GM19397 (cell line): Measurements from ENCODE around the gene CNIH3.
"Not testable (repeated sequence)": the region's sequence is repeated elsewhere in the genome, so short reads cannot be mapped to it uniquely, and the experiment has no call there.

Experiments used
- ATAC-seq: cut with Tn5 transposase; IDR thresholded peaks from one replicate; pipeline ENCODE4 v1.9.1; 2021; ENCODE audit warnings: mild to moderate bottlenecking, moderate library complexity; ENCODE audit not compliant: unreplicated experiment

CNIH3 gene

DNA sequence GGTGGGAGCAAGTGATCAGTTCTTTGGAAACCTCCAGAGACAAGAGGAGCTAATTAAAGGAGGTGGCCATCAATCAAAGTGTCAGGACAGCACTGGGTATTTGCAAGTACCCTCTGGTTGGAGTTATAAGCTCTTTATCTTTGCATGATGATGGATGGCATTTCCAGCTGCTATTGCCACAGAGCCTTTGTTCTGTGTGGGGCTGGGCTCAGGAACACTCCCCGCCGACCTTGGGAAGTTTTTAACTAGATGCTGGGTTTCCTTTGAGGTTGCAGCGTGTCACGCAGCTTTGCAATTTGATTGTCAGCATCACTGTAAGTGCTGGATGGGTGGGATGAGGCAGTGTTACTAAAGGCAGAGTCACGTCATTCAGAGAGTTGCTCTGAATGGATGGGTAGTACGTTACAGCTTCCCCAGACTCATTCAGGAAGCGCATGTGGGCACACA lies 68.9 kb downstream of the CNIH3 start:
- ATAC-seq = no peak

DNA sequence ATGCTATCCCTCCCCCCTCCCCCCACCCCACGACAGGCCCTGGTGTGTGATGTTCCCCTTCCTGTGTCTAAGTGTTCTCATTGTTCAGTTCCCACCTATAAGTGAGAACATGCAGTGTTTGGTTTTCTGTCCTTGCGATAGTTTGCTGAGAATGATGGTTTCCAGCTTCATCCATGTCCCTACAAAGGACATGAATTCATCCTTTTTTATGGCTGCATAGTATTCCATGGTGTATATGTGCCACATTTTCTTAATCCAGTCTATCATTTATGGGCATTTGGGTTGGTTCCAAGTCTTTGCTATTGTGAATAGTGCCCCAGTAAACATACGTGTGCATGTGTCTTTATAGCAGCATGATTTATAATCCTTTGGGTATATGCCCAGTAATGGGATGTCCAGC lies 70.0 kb downstream of the CNIH3 start:
- ATAC-seq = not testable (repeated sequence)

DNA sequence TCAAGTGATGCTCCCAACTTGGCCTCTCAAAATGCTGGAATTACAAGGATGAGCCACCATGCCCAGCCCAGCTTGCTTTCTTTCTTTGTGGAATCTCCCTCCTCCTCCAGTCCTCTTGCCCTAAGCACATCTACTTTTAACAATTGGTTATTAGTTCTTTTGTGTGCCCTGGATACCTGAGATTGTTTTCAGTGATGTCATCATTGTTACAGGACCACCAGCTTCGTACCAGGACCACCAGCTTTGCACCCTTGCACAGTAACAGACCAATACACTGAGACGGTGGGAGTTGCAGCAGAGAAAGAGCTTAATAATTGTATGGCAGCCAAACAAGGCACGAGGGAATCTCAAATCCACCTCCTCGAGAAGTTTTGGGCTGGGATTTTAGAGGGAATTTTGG lies 71.3 kb downstream of the CNIH3 start:
- ATAC-seq = no peak

DNA sequence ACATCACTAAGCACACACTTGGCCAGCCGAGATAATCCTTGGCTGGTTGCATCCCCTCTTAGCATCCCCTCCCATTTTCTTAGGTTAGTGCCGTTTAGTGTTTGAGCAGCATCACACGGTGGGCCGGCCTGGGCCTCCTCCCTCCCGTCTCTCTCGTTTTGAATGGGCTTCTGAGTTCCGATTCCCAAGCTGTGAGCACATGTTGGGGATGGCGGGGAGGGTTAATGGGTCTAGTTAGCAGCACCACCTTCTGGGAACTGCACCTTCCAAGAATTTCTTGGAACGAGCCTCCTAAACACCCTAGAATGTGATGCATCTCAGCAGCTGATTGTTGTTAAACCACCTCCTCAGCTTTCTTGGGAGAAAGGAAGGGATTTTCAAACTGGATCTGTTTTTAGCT lies 73.3 kb downstream of the CNIH3 start:
- ATAC-seq = no peak

DNA sequence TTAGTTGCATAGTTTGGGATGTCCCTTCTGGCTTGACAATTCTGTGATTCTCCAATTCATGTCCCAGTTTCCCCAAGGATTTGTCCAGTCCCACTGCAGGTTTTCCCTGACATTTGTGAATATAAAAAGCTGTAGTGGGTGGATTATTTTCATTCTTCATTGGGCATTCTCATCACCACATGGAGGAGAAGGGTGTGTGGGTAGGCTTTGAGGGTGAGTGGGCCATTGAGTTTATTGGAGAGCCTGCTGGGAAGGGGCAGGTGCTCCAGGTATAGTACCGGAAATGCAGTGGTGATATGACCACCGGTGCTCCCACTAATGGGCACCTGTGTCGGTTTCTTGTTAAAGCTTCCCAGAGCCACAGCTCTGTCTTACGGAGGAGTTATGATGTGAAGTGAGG lies 74.5 kb downstream of the CNIH3 start:
- ATAC-seq = no peak

DNA sequence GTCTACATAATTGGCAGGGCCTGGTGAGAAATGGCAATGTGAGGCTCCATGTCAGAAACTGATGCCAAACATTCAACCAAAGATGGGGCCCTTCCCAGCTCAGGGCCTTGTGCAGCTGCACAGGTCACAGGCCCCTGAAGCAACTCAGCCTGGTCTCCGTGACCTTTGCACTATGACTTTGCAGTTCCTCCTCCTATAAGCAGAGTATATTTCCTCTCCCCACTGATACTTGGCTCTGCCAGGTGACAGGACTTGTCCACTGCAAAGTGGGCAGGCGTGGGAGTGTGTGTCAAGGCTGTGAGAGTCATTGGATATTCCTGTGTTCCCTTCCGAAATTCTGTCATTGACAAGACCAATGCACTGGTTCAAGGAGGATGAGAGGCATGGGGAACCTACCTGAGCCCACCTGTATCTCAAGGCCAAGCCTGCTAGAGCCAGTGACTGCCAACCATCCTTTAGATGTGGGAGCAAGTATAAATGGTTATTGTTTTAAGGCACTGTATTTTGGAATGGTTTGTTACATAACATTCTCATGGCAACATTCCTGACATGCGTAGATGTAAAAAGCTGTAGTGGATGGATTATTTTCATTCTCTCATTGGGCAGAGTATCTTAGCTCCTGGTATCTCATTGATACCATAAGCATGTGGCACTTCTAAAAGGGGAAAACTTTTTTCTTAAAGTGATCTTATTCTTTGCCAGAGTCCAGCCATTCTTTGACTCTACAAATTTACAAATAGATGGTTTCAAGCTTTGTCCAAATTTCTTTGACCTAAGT lies 75.2 kb downstream of the CNIH3 start:
- no peak for ATAC-seq

DNA sequence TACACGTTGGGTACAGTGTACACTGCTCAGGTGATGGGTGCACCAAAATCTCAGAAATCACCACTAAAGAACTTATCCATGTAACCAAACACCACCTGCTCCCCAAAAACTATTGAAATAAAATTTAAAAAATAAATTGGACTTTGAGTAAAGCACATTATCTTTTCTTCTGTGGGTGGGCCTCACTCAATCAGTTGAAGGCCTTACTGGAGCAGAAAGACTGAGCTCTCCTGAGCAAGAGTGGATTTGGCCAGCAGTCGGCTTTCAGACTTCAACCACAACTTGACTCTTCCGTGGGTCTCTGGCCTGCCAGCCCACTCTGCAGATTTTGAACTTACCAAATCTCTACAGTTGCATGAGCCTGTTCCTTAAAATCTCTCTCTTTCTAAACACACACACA lies 78.9 kb downstream of the CNIH3 start:
- ATAC-seq = no peak

DNA sequence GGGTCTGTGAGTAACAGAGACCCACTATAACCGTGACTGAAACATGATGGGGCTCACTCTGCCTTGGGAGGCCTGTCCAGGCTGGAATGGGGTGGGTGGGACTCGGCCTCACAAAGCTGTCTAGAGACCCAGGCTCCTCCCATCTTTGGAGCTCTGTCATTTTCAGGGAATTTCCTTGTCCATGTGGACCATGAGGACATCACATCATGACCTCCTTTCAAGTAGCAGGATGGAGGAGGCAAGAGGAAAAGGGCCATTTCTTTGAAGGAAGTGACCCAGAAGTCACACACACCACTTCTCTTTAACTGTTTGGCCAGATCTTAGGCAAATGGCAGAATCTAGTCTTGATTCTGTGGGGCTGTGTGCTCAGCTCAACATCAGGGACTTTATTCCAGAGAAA lies 79.9 kb downstream of the CNIH3 start:
- ATAC-seq = no peak

DNA sequence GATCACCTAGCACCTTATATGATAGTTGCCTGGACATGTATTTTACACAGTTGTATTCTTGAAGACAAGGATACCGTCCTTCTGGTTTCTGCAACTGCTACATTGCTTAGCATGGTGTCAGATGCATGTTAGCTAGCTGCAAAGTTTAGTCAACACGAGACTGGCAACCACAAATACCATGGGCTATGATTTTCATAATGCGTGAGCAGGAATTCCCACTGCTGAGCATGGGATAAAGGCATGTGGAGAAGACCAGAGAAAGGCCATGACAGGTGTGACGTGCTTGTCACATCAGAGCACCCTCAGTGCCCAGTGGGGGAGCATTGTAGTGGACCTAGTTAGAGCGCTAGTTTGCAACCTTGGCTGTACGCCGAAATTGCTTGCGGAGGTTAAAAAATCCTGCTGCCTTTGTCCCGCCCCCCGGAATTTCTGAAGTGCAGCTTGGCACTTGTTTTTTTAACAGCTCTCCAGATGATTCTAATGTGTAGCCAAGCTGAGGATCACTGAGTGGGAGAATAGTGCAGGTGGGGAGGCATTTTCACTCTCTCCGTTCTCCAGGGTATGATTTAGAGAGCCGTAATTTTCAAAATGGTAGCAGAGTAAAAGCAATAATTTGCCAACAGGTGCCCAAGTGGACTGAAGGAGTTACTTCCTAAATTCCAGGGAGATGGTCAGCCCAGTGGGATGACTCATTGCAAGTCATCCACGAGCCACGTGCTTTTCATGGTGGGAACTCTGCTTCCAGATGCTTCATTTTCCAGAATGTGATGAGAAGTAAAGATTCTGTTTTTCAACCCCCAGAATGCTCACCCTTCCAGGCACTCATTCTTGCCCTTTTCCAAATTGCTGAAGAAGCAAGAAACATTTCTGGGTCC lies 81.0 kb downstream of the CNIH3 start:
- no peak for ATAC-seq

DNA sequence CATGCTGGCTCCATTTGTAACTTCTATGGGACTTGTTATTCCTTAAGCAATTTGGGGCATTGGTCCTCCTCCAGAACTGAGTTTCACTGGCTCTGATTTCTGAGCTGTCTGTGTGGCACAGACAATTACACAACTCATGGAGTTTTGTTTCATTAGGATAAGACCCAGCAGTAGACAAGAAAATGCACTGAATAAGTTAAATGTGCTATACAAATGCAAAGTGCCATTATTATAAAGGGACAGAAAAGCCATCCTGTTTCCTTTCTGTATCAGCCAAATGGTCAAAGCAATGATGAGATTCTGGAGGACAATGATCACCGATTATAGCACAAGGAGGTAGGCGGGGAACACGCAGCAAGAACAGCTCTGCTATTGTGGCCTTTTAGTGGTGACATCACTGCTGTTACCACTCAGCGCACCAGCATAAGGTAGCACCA lies 81.9 kb downstream of the CNIH3 start:
- ATAC-seq = no peak

DNA sequence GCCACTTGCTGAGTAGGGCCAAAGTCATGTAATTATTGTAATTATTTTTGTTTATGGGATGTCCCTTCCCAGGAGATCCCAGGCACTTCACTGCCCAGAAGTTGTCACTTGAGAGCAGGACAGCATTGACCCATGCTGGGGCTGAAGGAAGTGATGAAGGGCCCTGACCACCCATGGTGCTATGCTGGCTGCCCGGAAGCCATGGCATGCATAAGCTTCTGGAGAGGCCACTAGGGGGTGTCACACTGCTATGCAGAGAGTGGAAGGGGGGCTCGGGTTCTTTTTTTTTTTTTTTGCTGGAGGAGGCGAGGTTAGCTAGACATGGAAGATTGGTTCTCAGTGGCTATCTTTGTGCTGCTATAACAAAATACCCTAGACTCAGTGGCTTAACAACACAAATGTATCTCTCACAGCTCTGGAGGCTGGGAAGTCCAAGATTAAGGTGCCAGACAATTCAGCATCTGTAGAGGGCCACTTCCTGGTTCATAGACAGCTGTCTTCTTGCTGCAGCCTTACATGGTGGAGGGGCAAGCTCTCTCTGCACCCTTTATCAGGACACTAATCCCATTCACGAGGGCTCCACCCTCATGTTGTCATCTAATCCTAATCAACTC lies 84.9 kb downstream of the CNIH3 start:
- ATAC-seq = no peak

DNA sequence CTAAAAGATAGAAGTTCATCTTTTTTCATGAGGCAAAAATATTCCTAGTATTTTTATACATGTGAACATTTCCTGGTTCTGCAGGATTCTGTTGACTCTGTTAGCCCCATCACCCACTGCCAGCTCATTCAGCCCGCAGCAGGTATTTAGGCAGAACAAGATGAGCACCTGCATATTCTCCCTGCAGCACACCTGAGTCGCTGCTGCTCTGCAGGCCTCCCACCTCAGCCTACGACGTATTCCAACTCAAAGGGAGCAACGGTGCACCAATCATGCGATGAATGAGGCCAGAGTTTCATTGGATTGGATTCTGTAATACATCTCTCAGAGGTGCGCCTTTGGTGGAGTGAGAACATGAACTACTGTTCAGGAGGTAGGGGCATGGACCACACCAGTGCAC lies 87.6 kb downstream of the CNIH3 start:
- no peak for ATAC-seq

DNA sequence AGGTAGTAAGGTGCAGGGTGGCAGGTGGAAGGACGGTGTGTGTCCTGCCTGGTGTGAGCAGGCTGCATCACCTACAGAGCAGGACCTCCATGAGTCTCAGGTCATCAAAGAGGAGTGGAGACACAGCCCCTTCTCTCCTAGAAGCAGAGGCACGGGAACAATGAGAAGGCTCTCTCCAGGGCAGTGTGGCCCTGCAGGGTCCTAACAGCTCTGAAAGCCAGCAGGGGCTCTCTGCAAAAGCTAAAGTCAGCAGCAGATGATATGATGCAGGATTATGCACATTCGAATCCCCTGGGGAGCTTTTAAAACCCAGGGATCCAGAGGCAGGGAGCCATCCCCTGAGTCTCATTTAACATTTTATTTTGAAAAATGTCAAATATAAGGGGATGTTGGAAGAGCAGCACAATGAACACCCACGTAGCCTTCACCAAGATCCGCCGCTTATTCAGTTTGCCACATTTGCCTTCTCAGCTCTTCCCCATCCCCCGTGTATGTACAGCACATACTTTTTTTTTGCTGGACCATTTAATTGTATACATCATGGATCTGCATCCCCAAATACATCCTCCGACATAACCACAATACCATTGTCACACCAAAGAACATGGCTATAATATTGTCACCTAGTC lies 88.1 kb downstream of the CNIH3 start:
- no peak for ATAC-seq

DNA sequence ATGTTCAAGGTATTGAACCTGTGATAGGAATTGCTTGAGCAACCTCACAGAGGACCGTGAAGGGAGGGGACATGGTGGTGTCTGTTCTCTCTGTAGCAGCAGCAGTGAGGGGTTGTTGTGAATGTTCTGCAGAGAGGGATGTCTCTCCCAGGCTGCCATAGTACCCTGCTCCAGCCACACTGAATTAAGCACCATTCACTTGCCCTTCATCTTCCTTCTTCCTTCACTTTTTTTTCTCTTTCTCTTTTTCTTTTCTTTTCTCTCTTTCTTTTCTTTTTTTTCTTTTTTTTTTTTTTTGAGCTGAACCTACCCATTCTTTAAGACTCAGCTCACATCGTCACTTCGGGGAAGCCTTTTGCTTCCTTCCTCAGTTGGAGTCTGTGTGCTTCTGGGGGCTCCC lies 89.5 kb downstream of the CNIH3 start:
- no peak for ATAC-seq

DNA sequence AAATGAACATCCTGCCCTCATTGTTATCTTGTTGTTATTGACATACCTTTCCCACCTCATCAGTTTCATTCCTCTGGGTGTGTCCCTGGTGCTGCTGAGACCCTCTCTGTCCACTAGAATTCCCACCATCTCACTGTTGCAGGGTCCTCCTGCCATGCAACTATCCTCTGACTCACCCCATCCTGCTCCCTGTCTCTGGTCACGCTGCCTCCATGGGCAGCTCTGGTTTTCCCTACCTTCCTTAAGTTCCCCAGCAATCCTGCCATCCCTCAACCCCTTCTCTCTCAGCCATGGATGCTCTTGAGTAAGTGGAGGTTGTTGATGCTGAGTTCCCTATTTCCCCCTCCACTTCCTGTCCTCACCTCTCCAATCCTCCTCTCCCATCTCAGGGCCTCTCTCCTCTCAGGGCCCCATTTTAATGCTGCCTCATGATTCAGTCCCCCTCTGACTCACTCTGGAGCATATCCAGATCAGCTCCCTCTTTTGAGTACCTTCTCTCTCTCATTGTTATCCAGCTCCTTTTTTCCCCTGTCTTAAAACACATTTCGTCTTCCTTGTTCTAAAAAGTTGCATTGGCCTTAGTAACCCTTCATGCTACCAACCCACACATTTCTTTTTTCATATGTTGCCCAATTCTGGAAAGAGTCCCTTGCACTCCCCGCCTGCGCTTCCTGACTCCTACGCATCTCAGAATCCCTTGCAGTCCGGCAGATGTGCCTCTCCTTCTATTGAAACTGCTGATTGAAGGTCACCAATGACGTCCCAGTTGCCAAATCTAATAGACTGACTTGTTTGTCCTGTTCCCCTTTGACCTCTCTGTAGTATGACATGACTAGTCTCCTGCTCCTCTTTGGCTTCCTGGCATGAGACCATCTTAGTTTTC lies 92.0 kb downstream of the CNIH3 start:
- no peak for ATAC-seq

DNA sequence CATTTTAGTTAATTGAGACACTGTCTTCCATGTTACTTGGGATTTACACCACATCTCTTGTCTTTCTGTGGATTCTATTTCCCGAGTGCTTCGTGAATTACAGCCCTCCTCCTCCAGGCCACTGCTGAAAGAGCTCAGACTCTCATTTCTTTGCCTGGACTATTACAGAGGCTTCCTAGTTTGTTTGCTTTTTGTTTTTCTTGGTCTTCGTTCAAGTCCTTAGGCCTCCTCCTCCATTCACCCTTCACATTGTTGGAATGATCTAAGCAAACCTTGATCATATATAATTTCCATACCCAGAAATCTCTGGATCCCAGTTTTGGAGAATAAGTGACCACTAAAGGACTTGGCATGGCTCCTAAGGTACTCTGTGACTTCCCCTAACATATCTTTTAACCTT lies 94.1 kb downstream of the CNIH3 start:
- no peak for ATAC-seq

DNA sequence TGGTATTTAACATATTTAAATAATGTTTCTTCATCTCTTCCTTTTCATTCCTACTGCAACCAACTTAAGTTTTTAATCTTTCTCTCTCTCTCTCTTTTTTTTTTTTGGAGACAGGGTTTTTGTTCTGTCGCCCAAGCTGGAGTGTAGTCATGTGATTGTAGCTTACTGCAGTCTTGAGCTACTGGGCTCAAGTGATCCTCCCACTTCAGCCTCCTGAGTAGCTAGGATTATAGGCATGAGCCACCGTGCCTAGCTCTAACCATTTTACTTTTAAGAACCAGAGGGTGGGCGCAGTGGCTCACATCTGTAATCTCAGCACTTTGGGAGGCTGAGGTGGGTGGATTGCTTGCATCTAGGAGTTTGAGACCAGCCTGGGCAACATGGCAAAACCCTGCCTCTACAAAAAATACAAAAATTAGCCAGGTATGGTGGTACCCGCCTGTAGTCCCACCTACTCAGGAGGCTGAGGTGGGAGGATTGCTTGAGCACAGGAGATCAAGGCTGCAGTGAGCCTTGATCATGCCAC lies 95.2 kb downstream of the CNIH3 start:
- not testable (repeated sequence) for ATAC-seq

DNA sequence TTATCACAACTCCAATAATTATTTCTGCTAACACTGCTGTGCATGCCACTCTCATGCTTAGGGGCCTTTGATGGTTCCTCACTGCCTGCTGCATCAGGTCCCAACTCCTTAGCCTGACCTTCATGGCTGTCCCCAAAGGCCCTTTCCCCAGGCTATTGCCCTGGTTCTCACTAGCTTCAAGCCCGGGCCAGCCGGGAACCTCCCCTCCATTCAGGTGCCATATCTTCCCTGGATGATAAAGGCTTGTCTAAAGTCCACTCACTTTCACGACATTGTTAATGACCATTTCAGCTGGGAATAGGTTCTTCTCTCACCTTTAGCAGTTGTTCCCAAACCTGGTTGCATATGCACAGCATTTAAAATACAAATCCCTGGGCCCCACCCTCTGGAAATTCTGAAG lies 95.8 kb downstream of the CNIH3 start:
- ATAC-seq = no peak

DNA sequence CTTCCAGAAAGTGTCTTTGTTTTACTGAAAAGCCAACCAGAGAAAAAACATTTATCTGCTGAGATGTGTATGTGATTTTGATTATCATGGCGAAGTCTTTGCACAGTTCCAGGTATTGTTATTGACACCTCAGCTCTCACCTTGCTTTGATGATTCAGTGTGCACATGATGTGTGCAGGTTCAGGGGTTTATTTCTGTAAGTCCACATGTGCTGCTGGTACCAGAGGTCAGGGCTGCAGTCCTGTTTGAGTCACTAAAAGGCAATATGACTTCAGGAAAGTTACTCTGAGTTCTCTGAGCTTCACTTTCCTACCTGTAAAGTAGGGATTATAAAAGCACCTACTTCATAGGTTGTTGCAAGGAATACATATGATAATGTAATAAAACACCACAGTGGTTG lies 97.1 kb downstream of the CNIH3 start:
- ATAC-seq = no peak

DNA sequence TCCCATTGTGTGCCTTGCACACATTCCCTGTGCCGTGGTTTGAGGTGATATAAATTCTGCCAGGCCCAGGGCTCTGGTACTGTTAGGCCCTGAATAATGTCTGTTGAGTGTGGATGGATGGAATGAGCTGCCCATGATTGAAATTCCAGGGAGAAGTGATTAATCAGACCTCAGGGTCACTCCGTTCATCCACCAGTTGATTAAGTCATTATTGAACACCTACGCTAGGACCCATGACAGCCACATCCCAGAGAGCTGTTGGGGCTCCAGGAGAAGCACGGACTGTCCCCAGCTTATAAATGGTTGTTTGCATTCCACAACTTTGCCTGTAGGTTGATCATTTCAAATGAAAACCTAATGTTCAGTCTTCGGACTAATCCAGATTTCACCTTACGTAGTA lies 98.4 kb downstream of the CNIH3 start:
- ATAC-seq = no peak
